Coronary artery (tissue), 2 donors: ENCODE results near the gene CHMP4A.

Experiments
- DNase-seq: peaks from one replicate; pipeline ENCODE4 v3.0.0-alpha.2; 2017; ENCODE audit warnings: low spot score
- H3K27ac ChIP-seq, 2 donors: fragments of 200-600 bp; sonication (generic); one replicate each; pipeline ENCODE4 v1.5.1; 2016 to 2019
- H3K4me3 ChIP-seq: fragments of 200-600 bp; sonication (generic); 2 replicates; pipeline ENCODE4 v1.5.1; 2016; ENCODE audit warnings: mild to moderate bottlenecking, moderate library complexity
- CTCF ChIP-seq: fragments of 200-600 bp; sonication (generic); IDR thresholded peaks from one replicate; pipeline ENCODE4 v1.5.1; 2019; ENCODE audit warnings: antibody characterized with exemption

CHMP4A gene

GRCh38 chr14:24189460-24189859 lies 23.8 kb downstream of the CHMP4A start:
- DNase-seq = no peak
- Histone ChIP-seq H3K4me3 (no peak overlapping the region), H3K27ac (no peak overlapping the region)
- no peak for TF ChIP-seq CTCF

GRCh38 chr14:24189059-24189375 lies 24.3 kb downstream of the CHMP4A start:
- no peak for DNase-seq
- no peak for TF ChIP-seq CTCF
- Histone ChIP-seq H3K27ac (peak overlapping the region in 1 of 2 donors; percentile 88), H3K4me3 (peak overlapping the region; percentile 90)

DNA sequence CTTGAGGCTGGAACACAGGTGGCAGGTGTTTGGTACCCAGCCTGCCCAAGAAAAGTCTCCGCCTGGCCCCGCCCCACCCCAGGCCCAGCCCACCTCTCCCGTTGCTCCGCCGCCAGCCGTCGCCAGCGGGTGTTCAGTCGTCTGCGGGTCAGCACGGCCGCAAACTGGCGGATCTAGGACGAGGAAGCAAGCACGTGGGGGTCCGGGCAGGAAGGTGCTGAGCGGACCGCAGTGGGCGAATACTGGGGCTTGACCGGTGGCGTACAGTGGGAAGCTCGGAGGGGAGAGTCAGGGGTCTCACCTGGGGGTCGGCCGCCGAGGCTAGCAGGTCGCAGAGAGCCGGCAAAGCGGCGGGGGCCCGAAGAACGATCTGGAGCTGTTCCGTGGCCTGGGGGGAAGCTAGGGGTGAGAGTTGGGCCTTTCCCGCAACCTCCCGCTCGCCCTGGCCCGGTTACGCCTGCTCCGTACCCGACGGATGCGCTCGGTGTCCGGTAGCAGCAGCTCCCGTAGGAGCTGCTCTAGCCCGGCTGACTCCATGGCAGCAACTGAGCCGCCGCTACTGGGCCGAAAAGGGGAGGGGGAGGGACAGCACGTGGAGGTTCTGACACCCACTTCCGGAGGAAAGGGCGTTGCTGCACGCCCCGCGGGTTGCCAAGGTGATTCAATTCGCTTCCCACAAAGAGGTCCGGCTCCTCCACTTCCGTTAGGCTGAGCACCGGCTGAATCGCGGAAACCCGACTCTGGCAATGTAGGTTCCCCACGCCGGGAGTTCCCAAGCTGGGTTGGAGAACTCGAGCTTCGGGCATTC lies 24.8 kb downstream of the CHMP4A start, which contains the start of gene IPO4:
TSS of gene IPO4 (minus strand) at position 566 of the 808 bp plus-strand sequence. CDS start at position 537, 29 bp downstream.
- peak; percentile 98 for DNase-seq
- Histone ChIP-seq H3K4me3 (peak within 1 kb of the TSS; percentile 90), H3K27ac (peak within 1 kb of the TSS; percentile 30 to 88)
- no peak for TF ChIP-seq CTCF

DNA sequence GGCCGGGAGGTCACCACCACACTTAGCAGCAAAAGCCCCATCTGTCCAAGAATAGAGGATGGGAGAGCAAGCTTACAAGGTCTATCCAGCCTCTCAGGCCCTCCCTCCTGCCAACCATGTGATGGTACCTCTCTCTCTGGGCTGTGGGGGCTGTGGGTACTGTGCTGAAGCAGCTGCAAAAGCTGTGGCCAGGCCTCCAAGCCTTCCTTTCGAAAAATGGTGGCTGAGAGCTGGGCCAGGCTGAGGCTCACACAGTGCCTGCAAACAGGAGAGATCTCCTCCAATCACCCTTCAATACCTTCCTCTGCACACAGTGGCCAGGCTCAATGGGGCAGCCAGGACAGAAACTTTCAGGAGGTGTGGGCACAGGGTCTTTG lies 25.8 kb downstream of the CHMP4A start:
- DNase-seq = peak; percentile 72
- H3K27ac ChIP-seq = peak overlapping the region in 1 of 2 donors; percentile 88
- no peak for TF ChIP-seq CTCF
- H3K4me3 ChIP-seq = peak overlapping the region; percentile 90

DNA sequence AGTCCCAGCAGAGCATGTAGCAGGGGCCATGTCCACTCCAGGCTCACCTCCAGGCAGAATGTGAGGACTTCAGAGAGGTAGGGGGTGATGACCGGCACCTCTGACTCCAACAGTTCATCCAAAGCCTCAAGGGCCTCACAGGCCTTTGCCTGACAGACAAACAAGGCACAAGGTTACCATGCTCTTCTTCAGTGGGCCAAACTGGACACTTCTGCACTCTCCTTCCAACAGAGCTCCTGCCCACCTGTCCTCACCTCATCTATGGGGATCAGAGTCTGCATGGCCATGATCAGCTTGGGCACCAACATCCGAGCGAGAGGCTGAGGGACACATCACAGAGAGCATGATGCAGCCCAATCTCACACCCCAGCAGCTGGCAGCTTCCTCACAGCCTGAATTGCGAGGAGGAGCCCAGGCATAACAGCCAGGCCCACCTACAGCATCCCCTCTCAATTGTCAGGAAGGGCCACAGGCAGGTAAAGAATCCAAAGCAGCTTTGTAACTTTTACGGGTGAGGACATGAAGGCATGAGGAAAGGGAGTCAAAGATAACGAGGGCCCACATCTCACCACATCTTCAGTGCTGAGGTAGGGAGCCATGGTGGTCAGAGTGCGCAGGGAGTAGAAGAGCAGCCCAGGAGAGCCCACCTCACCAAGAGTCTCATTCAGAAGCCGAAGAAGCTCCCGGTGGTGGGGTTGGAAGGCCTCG lies 26.3 kb downstream of the CHMP4A start:
- Histone ChIP-seq H3K4me3 (peak overlapping the region; percentile 90), H3K27ac (no peak overlapping the region)
- no peak for TF ChIP-seq CTCF
- no peak for DNase-seq

DNA sequence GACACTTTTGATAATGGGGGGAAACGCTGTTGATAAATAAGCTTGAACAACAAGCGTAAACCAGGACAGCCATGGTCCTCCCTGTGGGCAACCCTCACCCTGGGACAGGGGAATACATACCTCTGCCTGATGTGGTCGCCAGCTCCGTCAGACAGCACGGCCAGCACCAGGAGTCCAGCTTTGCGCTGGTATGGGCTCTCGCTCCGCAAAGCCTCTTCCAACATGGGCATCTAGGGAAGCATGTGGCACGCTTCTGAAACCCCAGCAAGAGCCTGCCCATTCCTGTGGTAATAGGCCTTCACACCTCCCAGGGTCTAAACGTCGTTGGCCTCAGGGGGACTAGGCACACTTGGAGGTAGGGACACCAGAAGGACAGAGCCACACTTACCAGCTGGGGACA lies 27.5 kb downstream of the CHMP4A start:
- no peak for DNase-seq
- no peak overlapping the region for H3K27ac ChIP-seq
- H3K4me3 ChIP-seq = no peak overlapping the region
- TF ChIP-seq CTCF = no peak

DNA sequence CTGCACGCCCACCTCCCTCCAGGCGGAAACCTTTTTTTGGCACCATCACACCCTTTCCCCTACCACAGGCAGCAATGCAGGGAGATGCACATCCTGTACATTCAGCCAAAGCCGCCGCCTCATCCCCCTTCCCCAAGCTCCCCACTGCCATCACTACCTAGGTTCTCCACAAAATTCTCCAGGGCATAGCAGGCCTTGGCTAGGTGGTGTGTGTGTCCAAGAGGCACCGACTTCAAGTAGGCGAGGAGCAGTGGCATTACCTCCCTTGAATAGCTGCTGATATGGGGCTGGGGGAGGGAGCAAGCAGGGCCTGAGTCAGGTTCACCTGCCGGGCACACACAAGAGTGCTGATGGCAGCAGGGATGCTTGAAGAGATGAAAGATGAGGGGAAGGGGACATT lies 28.3 kb downstream of the CHMP4A start:
- no peak overlapping the region for H3K4me3 ChIP-seq
- H3K27ac ChIP-seq = no peak overlapping the region
- TF ChIP-seq CTCF = no peak
- no peak for DNase-seq
